HFFc6 (cell line): Measurements from ENCODE around the gene PNKD. TPM values are rescaled to one million over a fixed set of nuclear protein-coding genes. Genes with fewer than 3 reads are reported as not detected.
"Not testable (repeated sequence)": the region's sequence is repeated elsewhere in the genome, so short reads cannot be mapped to it uniquely, and the experiment has no call there.

Experiments used
- DNase-seq: peaks from one replicate; pipeline ENCODE4 v3.0.0-alpha.2; 2018
- H3K27ac Mint-ChIP-seq: 2 replicates; pipeline ENCODE4 v1.8.0; 2020; ENCODE audit warnings: mild to moderate bottlenecking, mixed read lengths
- H3K27me3 Mint-ChIP-seq: 2 replicates; pipeline ENCODE4 v1.8.0; 2021; ENCODE audit warnings: mild to moderate bottlenecking, moderate library complexity, mixed read lengths; ENCODE audit not compliant: insufficient read depth
- H3K36me3 Mint-ChIP-seq: 2 replicates; pipeline ENCODE4 v1.8.0; 2021; ENCODE audit warnings: low read depth, mixed read lengths
- H3K4me1 Mint-ChIP-seq: 2 replicates; pipeline ENCODE4 v1.8.0; 2020; ENCODE audit warnings: low read depth, mixed read lengths
- H3K4me3 Mint-ChIP-seq: 2 replicates; pipeline ENCODE4 v1.8.0; 2020; ENCODE audit warnings: mild to moderate bottlenecking, moderate library complexity, mixed read lengths
- H3K9me3 Mint-ChIP-seq: 2 replicates; pipeline ENCODE4 v1.8.0; 2020; ENCODE audit warnings: mild to moderate bottlenecking, mixed read lengths
- CTCF ChIP-seq: fragments of 200-600 bp; sonication (generic); IDR thresholded peaks from 2 replicates; pipeline ENCODE4 v1.5.0; 2021; ENCODE audit warnings: antibody characterized with exemption, mild to moderate bottlenecking
- total RNA-seq, 6 experiments: library from RNA; stranded (reverse); fragmentation: NEBNext Ultra II Directional; extraction: Animal tissue kit (Norgen Biotek cat#: 25700); gene quantifications; 2 replicates in 1 of 6; 3 replicates in 5 of 6; pipeline ENCODE4 v1.2.3, GENCODE V29; 2021

Gene PNKD
- total RNA-seq, 6 experiments from 2014 or later, result 50.8 to 62.8 (median 57.7) TPM

- H3K27ac Mint-ChIP-seq, result no peak overlapping the region
- H3K27me3 Mint-ChIP-seq, result peaks cover 11% of the 10 kb centered on the region
- no peak for TF ChIP-seq CTCF
- H3K9me3 Mint-ChIP-seq, result no peaks in the 10 kb centered on the region
- DNase-seq, result no peak
- H3K4me1 Mint-ChIP-seq, result peaks cover 16% of the 10 kb centered on the region; the same call in 1 of the 2 replicates
- no peak overlapping the region for H3K4me3 Mint-ChIP-seq
- H3K36me3 Mint-ChIP-seq, result no peaks in the 10 kb centered on the region
Measured at GRCh38 chr2:218312267-218312756, 42.0 kb downstream of the PNKD start.

GRCh38 chr2:218313356-218313755, 43.0 kb downstream of the PNKD start:
- Mint-ChIP-seq H3K36me3 (no peaks in the 10 kb centered on the region), H3K27me3 (peaks cover 7% of the 10 kb centered on the region), H3K4me1 (peaks cover 16% of the 10 kb centered on the region; the same call in 1 of the 2 replicates), H3K27ac (no peak overlapping the region), H3K4me3 (no peak overlapping the region), H3K9me3 (no peaks in the 10 kb centered on the region)
- no peak for DNase-seq
- TF ChIP-seq CTCF, result no peak

GRCh38 chr2:218314764-218315163, 44.4 kb downstream of the PNKD start:
- not testable (repeated sequence) for H3K27ac Mint-ChIP-seq, H3K4me3 Mint-ChIP-seq, DNase-seq, H3K27me3 Mint-ChIP-seq, H3K36me3 Mint-ChIP-seq, H3K9me3 Mint-ChIP-seq
- H3K4me1 Mint-ChIP-seq, result peaks cover 16% of the 10 kb centered on the region; the same call in 1 of the 2 replicates

- Mint-ChIP-seq H3K9me3 (no peaks in the 10 kb centered on the region), H3K27ac (no peak overlapping the region), H3K27me3 (peaks cover 6% of the 10 kb centered on the region), H3K4me1 (peaks cover 16% of the 10 kb centered on the region; the same call in 1 of the 2 replicates), H3K36me3 (no peaks in the 10 kb centered on the region), H3K4me3 (no peak overlapping the region)
- no peak for DNase-seq
- TF ChIP-seq CTCF, result no peak
Measured at GRCh38 chr2:218315397-218315796, 45.1 kb downstream of the PNKD start.

GRCh38 chr2:218317303-218317630, 46.9 kb downstream of the PNKD start:
- Mint-ChIP-seq H3K4me1 (peaks cover 18% of the 10 kb centered on the region), H3K27me3 (peaks cover 5% of the 10 kb centered on the region), H3K27ac (no peak overlapping the region), H3K36me3 (no peaks in the 10 kb centered on the region), H3K4me3 (no peak overlapping the region), H3K9me3 (no peaks in the 10 kb centered on the region)
- no peak for DNase-seq
- no peak for TF ChIP-seq CTCF

- peaks cover 24% of the 10 kb centered on the region for H3K4me1 Mint-ChIP-seq
- H3K9me3 Mint-ChIP-seq, result no peaks in the 10 kb centered on the region
- TF ChIP-seq CTCF, result no peak
- peaks cover 4% of the 10 kb centered on the region for H3K27me3 Mint-ChIP-seq
- H3K27ac Mint-ChIP-seq, result no peak overlapping the region
- no peaks in the 10 kb centered on the region for H3K36me3 Mint-ChIP-seq
- H3K4me3 Mint-ChIP-seq, result no peak overlapping the region
- DNase-seq, result no peak
Measured at GRCh38 chr2:218317835-218318234, 47.5 kb downstream of the PNKD start.
